Suprapubic skin (tissue), 4 donors: ENCODE measurements around the gene VPS26B. TPM values are rescaled to one million over a fixed set of nuclear protein-coding genes. Genes with fewer than 3 reads are reported as not detected.
A peak's percentile ranks its signal among the peaks of the same experiment; 100 is the strongest.

Source experiments
- DNase-seq, 2 donors: peaks; one replicate each; pipeline ENCODE4 v3.0.0-alpha.2; 2019; ENCODE audit warnings: low spot score in 2 of 2
- H3K27ac ChIP-seq: fragments of 200-600 bp; sonication (generic); one replicate; pipeline ENCODE4 v1.5.1; 2019
- H3K27me3 ChIP-seq: fragments of 200-600 bp; sonication (generic); one replicate; pipeline ENCODE4 v1.5.1; 2019
- H3K36me3 ChIP-seq: fragments of 200-600 bp; sonication (generic); one replicate; pipeline ENCODE4 v1.5.1; 2019
- H3K4me1 ChIP-seq: fragments of 200-600 bp; sonication (generic); one replicate; pipeline ENCODE4 v1.5.1; 2019
- H3K4me3 ChIP-seq: fragments of 200-600 bp; sonication (generic); one replicate; pipeline ENCODE4 v1.5.1; 2019; ENCODE audit warnings: mild to moderate bottlenecking
- H3K9me3 ChIP-seq: fragments of 200-600 bp; sonication (generic); one replicate; pipeline ENCODE4 v1.5.1; 2019
- CTCF ChIP-seq, 2 donors: fragments of 200-600 bp in 1 of 2; fragments of 450-650 bp in 1 of 2; sonication (generic) in 1 of 2; IDR thresholded peaks; one replicate each; pipeline ENCODE4 v1.5.1; 2016 to 2019; ENCODE audit warnings: antibody characterized with exemption in 2 of 2, mild to moderate bottlenecking in 1 of 2, moderate library complexity in 1 of 2
- EP300 ChIP-seq: sonication (generic); formaldehyde crosslinking; IDR thresholded peaks from one replicate; pipeline ENCODE4 v1.6.1; 2017; ENCODE audit warnings: antibody characterized with exemption
- POLR2A ChIP-seq, 2 donors: fragments of 450-650 bp; IDR thresholded peaks; one replicate each; pipeline ENCODE4 v1.6.1; 2017; ENCODE audit warnings: antibody characterized with exemption in 2 of 2, mild to moderate bottlenecking in 2 of 2, moderate library complexity in 2 of 2
- POLR2AphosphoS5 ChIP-seq, 3 donors: sonication (generic); formaldehyde crosslinking; IDR thresholded peaks; one replicate each; pipeline ENCODE4 v1.6.1; 2017; ENCODE audit warnings: antibody characterized with exemption in 3 of 3
- WGBS: methylation state at CpG from one replicate; pipeline ENCODE4 v1.1.5; 2018; 5-methylcytosine and 5-hydroxymethylcytosine counted together
- total RNA-seq, 4 donors: library from RNA; depleted of rRNA; stranded (reverse); fragments of >200 nt; gene quantifications; one replicate each; pipeline ENCODE4 v1.1.0, GENCODE V29; 2016

Gene VPS26B
- total RNA-seq, 4 donors from 2014 or later, result 60.4 to 80.9 (median 74.4) TPM

- peaks cover 98% of the 10 kb centered on the region for H3K36me3 ChIP-seq
- TF ChIP-seq EP300, result no peak
- no peak for TF ChIP-seq POLR2AphosphoS5 (IDR thresholded peaks at IDR 0.05)
- TF ChIP-seq POLR2A (IDR thresholded peaks at IDR 0.05), result no peak
- no peak for TF ChIP-seq CTCF (IDR thresholded peaks at IDR 0.05)
Measured at GRCh38 chr11:134245434-134245833, 21.0 kb downstream of the VPS26B start.

DNA sequence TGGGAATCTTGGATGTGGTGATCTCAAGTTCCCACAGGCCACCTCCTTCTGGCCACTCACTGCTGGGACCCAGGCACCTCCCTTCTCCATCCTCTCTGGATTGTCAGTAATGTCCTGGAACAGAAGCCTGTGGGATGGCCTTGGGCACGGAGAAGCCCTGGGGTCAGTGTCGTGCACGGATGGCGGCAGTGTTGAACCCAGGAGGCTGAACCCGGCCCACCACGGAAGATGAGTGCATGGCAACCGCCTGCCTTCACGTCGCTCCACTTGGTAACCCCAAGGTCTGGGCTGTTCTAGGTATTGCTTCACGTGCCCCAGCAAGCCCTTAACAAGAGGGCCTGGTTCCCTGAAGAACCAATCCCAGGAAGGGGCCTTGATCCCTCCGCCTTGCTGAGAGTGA, 21.6 kb downstream of the VPS26B start:
- Histone ChIP-seq H3K27me3 (no peaks in the 10 kb centered on the region), H3K36me3 (peaks cover 93% of the 10 kb centered on the region), H3K4me1 (no peaks in the 10 kb centered on the region), H3K9me3 (no peaks in the 10 kb centered on the region), H3K27ac (no peak overlapping the region), H3K4me3 (no peak overlapping the region)
- WGBS, result 90% methylated on average over 7 of the region's 11 CpGs
- TF ChIP-seq CTCF (IDR thresholded peaks at IDR 0.05), result no peak
- no peak for TF ChIP-seq POLR2A (IDR thresholded peaks at IDR 0.05)
- no peak for TF ChIP-seq POLR2AphosphoS5 (IDR thresholded peaks at IDR 0.05)
- TF ChIP-seq EP300, result no peak
- DNase-seq, result no peak

More at GRCh38 chr11:134245434-134245833, 21.0 kb downstream of the VPS26B start:
- no peaks in the 10 kb centered on the region for H3K27me3 ChIP-seq
- no peaks in the 10 kb centered on the region for H3K4me1 ChIP-seq
- peak in 1 of 2 donors; percentile 76 for DNase-seq
- H3K4me3 ChIP-seq, result no peak overlapping the region
- WGBS, result 92% methylated on average over 13 of the region's 14 CpGs
- H3K9me3 ChIP-seq, result no peaks in the 10 kb centered on the region
- no peak overlapping the region for H3K27ac ChIP-seq

- no peak overlapping the region for H3K4me3 ChIP-seq
- H3K9me3 ChIP-seq, result no peaks in the 10 kb centered on the region
- TF ChIP-seq EP300 (no peak), POLR2AphosphoS5 (IDR thresholded peaks at IDR 0.05) (no peak), CTCF (IDR thresholded peaks at IDR 0.05) (no peak), POLR2A (IDR thresholded peaks at IDR 0.05) (no peak)
- H3K36me3 ChIP-seq, result peaks cover 87% of the 10 kb centered on the region
- DNase-seq, result no peak
- 84% methylated on average over 4 of the region's 4 CpGs for WGBS
- peaks cover 5% of the 10 kb centered on the region for H3K4me1 ChIP-seq
- H3K27ac ChIP-seq, result no peak overlapping the region
- H3K27me3 ChIP-seq, result no peaks in the 10 kb centered on the region
Measured at GRCh38 chr11:134246678-134247077, 22.2 kb downstream of the VPS26B start.

GRCh38 chr11:134248910-134249480, 24.5 kb downstream of the VPS26B start:
- no peak overlapping the region for H3K27ac ChIP-seq
- 65% methylated on average over 7 of the region's 7 CpGs for WGBS
- TF ChIP-seq CTCF (IDR thresholded peaks at IDR 0.05), result no peak
- no peak for TF ChIP-seq POLR2A (IDR thresholded peaks at IDR 0.05)
- TF ChIP-seq EP300, result no peak
- TF ChIP-seq POLR2AphosphoS5 (IDR thresholded peaks at IDR 0.05), result no peak
- H3K4me3 ChIP-seq, result no peak overlapping the region
- H3K4me1 ChIP-seq, result peaks cover 18% of the 10 kb centered on the region
- H3K27me3 ChIP-seq, result no peaks in the 10 kb centered on the region
- no peaks in the 10 kb centered on the region for H3K9me3 ChIP-seq
- H3K36me3 ChIP-seq, result peaks cover 64% of the 10 kb centered on the region
- no peak for DNase-seq

GRCh38 chr11:134250246-134250645, 25.8 kb downstream of the VPS26B start:
- WGBS, result 86% methylated on average over 3 of the region's 3 CpGs
- DNase-seq, result no peak
- H3K9me3 ChIP-seq, result no peaks in the 10 kb centered on the region
- H3K4me1 ChIP-seq, result peaks cover 29% of the 10 kb centered on the region
- no peak overlapping the region for H3K4me3 ChIP-seq
- TF ChIP-seq POLR2AphosphoS5 (IDR thresholded peaks at IDR 0.05) (no peak), CTCF (IDR thresholded peaks at IDR 0.05) (no peak), POLR2A (IDR thresholded peaks at IDR 0.05) (no peak)
- no peak overlapping the region for H3K27ac ChIP-seq
- peaks cover 52% of the 10 kb centered on the region for H3K36me3 ChIP-seq
- no peaks in the 10 kb centered on the region for H3K27me3 ChIP-seq
